NCI-H1417 (cell line): ENCODE results near the gene MAP7.

Experiments
- DNase-seq, 3 experiments: peaks; one replicate each; lab custom pipeline; 2025; lab: John Stamatoyannopoulos, UW

MAP7 gene

DNA sequence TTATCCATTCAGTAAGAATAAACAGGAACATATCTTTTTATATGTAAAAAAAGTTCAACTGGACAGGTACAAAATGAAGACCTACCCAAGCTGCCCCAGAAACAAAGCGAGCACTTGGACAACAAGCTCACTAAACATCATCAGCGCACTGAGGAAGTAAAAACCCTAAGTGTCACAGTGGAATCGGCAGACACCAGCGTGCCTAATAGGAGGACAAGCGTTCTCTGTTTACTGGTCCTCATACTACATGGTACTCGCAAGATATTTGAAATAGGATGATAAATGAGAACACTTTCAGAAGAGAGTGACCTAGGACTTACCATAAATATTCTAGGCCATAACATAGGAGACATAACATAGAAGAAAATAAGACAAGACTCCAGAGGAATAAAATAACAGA, 18.2 kb downstream of the MAP7 start:
- no peak for DNase-seq

GRCh38 chr6:136529710-136530109, 20.5 kb downstream of the MAP7 start:
- no peak for DNase-seq

GRCh38 chr6:136528477-136528876, 21.7 kb downstream of the MAP7 start:
- peak in 1 of 3 experiments; percentile 23 for DNase-seq

DNA sequence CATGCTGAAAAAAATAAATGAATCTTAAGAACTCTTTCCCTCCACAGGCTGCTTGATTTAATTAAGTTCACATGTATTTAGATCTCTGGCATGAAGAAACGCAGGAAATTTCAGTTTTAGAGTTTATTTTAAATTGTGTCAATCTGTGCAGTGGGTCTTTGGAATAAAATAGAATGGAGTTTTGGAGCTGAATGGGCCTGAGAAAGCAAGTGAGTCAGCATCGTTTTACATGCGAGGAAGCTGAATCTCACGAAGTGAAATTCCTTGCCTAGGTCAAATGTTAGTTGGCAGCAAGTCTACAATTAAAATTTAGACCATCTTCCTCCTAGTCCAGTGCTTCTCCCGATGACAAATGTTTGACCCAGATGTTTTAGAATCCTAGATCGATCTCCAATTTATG, 22.4 kb downstream of the MAP7 start:
- DNase-seq: no peak

DNA sequence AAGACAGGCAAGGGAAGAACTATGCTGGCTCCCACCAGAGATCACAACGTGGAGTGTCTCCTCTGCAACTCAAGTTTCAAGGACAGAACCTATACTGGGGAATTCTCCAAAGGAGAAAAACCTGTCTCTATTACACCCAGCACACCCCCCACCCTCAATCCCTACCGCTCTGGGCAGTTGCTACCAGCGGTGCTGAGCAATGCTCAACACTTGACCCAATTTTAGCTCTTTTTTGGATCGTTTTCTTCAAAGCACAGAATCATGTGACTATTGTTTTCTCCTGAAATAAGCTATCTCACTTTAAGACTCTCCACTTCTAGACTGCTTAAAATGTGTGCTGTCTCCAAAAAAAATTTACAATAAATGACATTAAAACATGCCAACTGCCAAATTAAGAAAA, 23.3 kb downstream of the MAP7 start:
- no peak for DNase-seq

GRCh38 chr6:136526196-136526930, 23.9 kb downstream of the MAP7 start:
- peak; percentile 30 to 93 (median 87) for DNase-seq

DNA sequence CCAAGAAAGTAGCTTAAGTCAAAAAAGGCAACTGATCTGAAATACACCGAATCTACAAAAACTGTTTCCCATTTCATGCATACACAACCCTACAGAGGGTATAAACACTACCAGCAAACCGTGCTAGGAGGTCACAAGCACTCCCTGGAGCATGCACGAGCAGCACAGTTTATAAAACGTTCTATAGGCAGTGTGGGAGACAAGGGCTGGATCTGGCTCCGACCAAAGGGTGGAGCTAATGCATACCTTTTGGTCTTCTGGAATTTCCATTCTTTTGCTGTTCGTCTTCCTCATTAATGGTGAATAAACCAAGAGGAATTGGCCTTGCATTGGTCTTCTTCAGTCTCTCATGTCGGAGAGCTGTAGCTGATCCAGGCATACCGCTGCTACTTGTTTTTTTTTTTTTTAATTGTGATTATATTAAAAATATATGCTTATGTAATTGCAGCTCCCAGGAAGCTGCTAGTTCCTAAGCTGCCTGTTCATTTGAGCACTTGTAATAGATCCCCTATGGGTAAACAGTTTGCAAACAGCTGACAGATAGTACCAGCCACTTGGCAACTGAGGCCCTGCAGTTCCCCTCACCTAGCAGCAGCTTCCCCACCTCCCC, 24.5 kb downstream of the MAP7 start:
- peak in 2 of 3 experiments; percentile 57 to 83 for DNase-seq

DNA sequence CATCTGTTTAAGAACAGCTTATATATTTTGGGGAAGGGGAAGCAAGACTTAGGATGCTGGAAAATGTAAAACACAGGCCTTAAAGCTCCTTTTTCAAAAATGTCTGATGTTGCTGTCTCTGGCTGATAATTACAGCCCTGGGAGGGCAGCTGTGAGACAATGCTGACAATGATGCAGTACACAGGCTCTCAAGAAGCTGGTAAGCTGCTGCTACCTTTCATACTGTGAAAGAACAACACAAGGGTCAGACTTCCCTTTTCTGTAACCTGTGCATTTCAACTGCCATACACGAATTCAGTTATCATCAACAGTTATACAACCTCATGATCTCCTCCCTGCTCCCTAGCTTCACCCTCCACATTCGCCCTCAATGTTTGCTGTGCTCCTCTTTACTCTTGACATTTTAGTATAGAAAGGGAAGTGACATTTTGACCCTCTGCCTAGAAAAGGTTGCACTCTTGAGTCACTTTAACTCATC, 25.2 kb downstream of the MAP7 start:
- peak in 2 of 3 experiments; percentile 78 to 94 for DNase-seq

- peak in 2 of 3 experiments; percentile 57 to 94 for DNase-seq
Measured at GRCh38 chr6:136524339-136524935, 25.8 kb downstream of the MAP7 start.

- no peak for DNase-seq
Measured at GRCh38 chr6:136523196-136523595, 27.0 kb downstream of the MAP7 start.

GRCh38 chr6:136522636-136523035, 27.6 kb downstream of the MAP7 start:
- DNase-seq: no peak

DNA sequence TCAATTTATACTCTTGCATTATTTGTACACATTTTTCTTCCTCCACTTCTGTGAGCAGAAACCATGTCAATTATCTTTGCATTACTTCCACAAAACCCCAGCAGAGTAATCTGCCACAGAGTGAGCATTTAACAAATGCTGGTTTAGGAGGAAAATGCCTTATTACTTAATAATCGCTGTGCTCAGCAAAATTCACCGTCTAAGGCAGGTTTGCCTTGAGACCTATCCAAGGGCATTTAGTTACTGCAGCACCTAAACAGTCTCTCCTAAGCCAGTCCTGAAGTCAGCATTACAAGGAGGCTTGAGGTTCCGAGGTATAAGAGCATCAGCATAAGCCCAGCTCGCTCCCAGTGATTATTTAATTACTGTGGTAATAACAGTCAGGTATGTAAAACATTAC, 28.3 kb downstream of the MAP7 start:
- no peak for DNase-seq

DNA sequence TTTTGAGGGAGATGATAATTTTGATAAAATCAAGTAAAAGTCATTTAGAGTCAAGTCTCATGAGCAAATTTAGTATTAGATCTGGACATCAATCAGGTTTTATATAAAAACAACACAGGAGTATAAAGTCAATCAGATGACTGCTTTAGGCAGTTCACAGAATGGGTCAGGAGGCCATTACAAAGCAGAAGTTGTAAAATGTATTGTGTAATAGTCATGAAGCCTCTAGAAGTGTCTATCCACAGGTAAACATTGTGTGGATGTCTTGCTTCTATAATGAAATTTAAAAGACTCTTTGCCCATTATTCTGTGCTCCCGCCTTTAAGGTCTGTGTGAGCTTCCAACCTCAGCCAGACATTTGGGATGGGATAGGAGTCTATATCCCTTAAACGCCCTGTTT, 28.8 kb downstream of the MAP7 start:
- no peak for DNase-seq

GRCh38 chr6:136520517-136520916, 29.7 kb downstream of the MAP7 start:
- DNase-seq: no peak

DNA sequence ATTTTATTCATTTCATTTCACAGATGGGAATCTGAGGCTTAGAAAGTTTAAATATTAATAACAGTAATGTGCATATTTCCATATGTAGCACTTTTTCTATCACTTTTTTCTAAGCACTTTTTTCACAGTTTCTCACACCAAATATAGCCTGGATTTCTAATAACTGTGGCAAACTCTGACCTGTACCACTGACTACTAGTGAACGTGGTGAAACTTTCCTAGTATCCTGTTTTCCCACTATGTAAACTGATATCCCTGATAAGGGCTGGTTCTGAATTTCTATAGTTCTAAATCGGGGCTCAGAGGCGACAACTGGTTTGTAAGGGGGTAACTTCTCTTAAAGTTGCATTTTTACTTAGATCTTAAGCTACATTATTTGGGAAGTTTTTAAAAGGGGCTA, 32.6 kb downstream of the MAP7 start:
- DNase-seq: no peak

- peak in 2 of 3 experiments; percentile 58 to 89 for DNase-seq
Measured at GRCh38 chr6:136517002-136517401, 33.2 kb downstream of the MAP7 start.

- DNase-seq: no peak
Measured at GRCh38 chr6:136514591-136514990, 35.6 kb downstream of the MAP7 start.

- DNase-seq: no peak
Measured at GRCh38 chr6:136511926-136512325, 38.3 kb downstream of the MAP7 start.

DNA sequence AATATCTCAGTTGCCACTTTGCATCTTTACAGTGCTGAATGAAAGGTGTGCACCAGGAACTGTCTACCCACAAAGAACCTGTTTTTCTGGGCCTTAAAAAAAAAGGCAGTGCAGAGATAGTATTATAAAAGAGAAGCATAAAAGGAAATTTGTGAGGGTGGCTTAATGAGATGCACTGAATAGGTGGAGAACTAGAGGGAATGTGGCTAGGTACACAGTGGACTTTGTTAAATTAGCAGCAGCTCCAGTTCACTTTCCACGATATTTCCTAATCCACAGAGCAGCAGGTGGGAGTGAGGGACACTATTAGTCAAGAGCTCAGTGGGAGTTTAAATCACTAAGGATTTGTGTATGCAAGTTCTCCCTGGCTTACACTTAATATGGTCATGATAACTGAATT, 38.8 kb downstream of the MAP7 start:
- DNase-seq: peak in 2 of 3 experiments; percentile 18 to 55

DNA sequence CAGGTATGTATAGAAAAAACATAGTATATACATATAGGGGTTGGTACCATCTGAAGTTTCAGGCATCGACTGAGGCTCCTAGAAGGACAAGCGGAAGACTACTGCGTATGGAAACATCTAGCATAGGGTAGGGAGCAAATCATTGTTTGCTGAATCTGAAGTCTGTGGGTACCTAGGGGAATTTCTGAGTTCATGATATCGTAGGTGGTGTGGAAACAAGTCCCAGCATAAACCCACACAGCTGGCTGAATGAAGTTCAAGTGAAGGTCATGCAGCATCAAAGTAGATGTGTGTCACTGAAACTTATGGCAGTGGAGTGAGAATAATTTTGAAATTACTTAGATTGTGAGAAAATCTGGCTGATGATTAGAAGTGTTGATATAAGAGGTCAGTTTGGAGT, 39.4 kb downstream of the MAP7 start:
- DNase-seq: no peak

GRCh38 chr6:136510299-136510698, 39.9 kb downstream of the MAP7 start:
- no peak for DNase-seq

- DNase-seq: no peak
Measured at GRCh38 chr6:136508725-136509392, 41.4 kb downstream of the MAP7 start.
